ENCODE measurements around the gene NELFB. TPM values are rescaled to one million over a fixed set of nuclear protein-coding genes. Genes with fewer than 3 reads are reported as not detected.

NELFB gene
- total RNA-seq, 1 experiment from 2014 or later: 41.9 TPM

DNA sequence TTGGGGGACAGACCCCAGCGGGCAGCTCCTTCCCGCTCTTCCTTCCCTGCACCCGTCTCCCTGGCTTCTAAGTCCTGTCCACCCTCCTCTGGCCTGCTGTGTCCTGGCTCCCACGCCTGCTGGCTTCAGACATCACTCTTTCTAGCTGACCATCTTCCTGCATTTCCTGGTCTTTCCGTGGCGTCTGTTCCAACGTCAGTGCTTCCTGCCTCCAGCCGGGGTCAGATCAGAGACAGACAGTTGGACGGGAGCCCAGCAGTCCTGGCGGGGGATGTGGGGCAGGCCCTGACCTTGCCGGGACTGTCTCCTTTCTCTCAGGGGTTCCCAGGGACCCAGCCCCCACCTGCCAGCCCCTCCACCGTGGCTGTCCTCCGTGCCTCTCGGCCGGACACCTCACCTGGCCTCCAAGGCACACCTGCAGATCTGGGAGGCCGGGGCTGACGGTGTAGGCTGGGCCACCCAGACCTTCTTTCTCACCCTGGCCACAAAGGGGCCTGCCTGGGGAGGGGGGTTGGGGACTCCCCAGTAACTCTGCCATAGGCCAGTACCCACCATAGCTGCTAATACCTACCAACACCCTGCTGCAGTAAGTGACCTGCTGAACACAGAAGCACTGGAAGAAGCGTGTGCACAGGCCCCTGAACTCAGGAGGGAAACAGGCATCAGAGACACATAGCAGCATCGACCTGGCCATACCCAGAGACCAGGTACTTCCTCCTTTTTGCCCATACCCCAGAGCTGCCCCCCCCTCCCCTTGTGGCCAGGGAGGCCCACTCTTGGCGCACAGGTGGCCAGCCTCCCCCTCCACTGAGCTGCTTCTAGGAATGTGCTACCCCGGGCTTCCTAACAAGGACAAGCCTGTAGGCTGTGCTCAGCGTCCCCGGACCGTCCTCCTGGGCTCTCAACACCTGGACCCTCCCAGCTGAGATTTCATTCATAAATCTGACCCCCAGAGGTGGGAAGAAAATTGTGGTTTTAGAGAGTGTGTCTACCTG, 41.8 kb downstream of the NELFB start:
- Histone ChIP-seq H3K4me1 (replicated peaks) (peaks cover 37% of the 10 kb centered on the region), H3K9me3 (replicated peaks) (no peaks in the 10 kb centered on the region; the same call in 1 of the 2 replicates), H3K27me3 (replicated peaks) (peaks cover 46% of the 10 kb centered on the region), H3K4me3 (no peak overlapping the region), H3K36me3 (no peaks in the 10 kb centered on the region), H3K27ac (no peak overlapping the region)
- no peak for DNase-seq (ENCODE audit: low read depth in 1 of 2, low spot score in 2 of 2)

DNA sequence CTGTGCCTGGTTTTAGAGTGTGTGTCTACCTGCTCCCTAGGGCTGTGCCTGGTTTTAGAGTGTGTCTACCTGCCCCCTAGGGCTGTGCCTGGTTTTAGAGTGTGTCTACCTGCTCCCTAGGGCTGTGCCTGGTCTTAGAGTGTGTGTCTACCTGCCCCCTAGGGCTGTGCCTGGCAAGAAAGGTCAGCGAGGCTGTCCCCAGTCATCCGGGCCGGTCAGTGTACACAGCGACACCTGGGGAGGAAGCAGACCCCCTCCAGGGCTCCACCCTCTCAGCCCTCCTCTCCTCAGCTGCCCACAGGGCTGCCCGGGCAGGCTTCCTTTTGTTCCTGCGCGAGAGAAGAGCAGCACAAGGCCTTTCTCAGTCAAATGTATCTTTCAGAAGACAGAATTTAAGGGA, 42.8 kb downstream of the NELFB start:
- no peak for DNase-seq (ENCODE audit: low read depth in 1 of 2, low spot score in 2 of 2)
- H3K9me3 ChIP-seq (replicated peaks): no peaks in the 10 kb centered on the region; the same call in 1 of the 2 replicates
- H3K36me3 ChIP-seq: no peaks in the 10 kb centered on the region
- H3K4me3 ChIP-seq: no peak overlapping the region
- H3K27me3 ChIP-seq (replicated peaks): peaks cover 44% of the 10 kb centered on the region
- H3K4me1 ChIP-seq (replicated peaks): peaks cover 42% of the 10 kb centered on the region
- no peak overlapping the region for H3K27ac ChIP-seq

DNA sequence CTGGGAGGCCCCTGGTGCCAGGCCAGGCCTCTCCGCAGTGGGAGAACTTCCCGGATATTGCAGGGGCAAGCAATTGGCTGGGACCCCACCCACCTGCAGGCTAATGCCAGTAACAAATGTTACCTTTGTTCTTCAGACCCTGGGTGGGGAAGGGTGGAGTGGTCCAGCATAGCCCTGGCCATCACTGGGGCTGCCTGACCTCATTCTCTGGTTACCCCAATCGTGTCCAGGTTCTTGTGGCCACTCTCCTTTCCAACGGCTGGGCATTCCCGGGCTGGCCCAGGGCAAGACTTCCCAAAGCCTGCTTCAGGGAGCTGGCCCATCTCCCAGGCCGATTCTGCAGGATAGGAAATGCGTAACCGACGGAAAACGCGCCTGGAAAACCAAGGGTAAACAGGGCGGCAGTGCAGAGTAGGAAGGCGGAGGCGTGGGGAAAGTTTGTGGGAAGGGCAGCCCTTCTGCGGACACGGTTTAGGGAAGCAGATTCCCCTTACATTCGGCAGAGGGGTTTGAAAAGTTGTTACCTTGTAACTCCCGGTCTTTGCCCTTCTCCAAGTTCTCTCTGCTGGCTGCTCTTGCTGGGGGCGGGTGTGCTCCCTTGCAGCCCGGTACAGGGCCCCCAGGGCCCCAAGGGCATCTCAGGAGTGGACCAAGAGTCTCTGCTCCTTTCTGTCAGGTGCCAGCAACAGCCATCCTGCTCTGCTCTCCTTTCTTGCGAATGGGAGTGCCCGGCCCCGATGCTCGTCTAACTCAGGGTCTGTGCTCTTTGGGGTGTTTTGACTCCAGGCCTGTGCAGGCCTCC, 43.5 kb downstream of the NELFB start:
- Histone ChIP-seq H3K4me1 (replicated peaks) (peaks cover 42% of the 10 kb centered on the region), H3K9me3 (replicated peaks) (no peaks in the 10 kb centered on the region; the same call in 1 of the 2 replicates), H3K27me3 (replicated peaks) (peaks cover 43% of the 10 kb centered on the region), H3K4me3 (no peak overlapping the region), H3K27ac (no peak overlapping the region), H3K36me3 (no peaks in the 10 kb centered on the region)
- DNase-seq (ENCODE audit: low read depth in 1 of 2, low spot score in 2 of 2): no peak

DNA sequence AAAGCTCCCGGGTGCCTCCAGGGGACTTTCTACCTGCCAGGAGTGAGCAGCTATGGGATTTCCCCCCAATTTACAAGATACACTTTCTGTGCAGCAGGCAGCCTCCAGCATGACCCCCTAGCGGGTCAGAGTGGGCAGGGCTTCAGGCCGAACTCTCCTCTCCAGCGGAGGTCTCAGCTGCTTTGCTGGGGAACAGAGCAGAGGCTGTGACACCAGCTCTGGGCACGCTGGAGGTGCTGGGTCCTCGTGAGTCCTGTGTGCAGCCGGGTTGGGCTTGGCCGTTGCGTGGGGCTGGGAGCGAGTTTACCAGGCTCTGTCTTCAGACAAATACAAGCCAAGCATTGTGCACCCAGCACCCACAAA, 44.1 kb downstream of the NELFB start:
- DNase-seq (ENCODE audit: low read depth in 1 of 2, low spot score in 2 of 2): no peak
- Histone ChIP-seq H3K27me3 (replicated peaks) (peaks cover 43% of the 10 kb centered on the region), H3K4me3 (no peak overlapping the region), H3K36me3 (no peaks in the 10 kb centered on the region), H3K27ac (no peak overlapping the region), H3K9me3 (replicated peaks) (no peaks in the 10 kb centered on the region; the same call in 1 of the 2 replicates), H3K4me1 (replicated peaks) (peaks cover 38% of the 10 kb centered on the region)

DNA sequence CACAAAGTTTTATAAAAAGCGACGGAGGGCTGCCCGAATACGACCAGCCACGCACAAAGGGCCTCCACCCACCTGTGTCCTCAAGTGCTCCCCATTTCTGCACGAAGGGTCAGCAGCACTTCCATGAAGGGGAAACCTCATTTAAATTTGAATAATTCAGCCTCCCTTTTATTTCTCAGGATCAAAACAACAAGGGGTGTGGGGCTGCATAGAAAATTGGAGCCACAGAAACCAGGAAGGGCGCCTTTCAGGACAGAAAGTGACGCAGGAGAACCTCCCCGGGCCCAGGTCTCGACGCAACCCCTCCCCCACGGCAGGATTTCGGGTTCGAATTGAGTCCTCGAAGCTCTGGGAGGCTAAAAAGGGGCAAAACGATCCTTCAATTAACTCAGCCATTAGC, 44.8 kb downstream of the NELFB start:
- no peaks in the 10 kb centered on the region for H3K9me3 ChIP-seq (replicated peaks)
- DNase-seq (ENCODE audit: low read depth in 1 of 2, low spot score in 2 of 2): no peak
- no peaks in the 10 kb centered on the region for H3K36me3 ChIP-seq
- H3K27ac ChIP-seq: no peak overlapping the region
- peaks cover 42% of the 10 kb centered on the region for H3K27me3 ChIP-seq (replicated peaks)
- no peak overlapping the region for H3K4me3 ChIP-seq
- peaks cover 30% of the 10 kb centered on the region for H3K4me1 ChIP-seq (replicated peaks)

DNA sequence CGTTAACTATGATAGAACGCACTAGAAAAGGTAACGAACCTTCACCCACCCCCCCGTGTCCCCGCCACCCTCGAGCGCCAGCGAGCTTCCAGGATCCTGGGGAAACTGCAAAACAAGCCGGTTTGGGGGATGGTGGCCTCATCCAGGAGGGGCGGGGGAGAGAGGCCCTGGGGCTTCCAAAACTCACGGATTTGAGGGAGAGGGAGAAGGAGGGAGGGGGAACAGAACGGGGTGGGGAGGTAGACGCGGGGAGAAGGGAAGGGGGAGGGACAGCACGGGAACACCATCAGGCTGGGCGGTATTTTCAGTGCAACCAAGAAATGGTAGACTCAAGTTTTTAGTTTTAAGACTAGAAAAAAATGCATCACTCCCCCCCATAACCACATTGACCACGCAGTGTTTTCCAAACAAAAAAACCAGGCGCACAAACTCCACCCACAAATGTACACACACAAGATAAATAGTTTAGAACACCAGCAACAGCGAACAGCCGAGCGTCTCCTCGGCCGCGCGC, 45.5 kb downstream of the NELFB start:
- peak in 1 of 2 experiments; percentile 54 for DNase-seq (ENCODE audit: low read depth in 1 of 2, low spot score in 2 of 2)
- Histone ChIP-seq H3K9me3 (replicated peaks) (no peaks in the 10 kb centered on the region), H3K4me1 (replicated peaks) (peaks cover 23% of the 10 kb centered on the region), H3K4me3 (peak overlapping the region; percentile 27), H3K27ac (no peak overlapping the region), H3K27me3 (replicated peaks) (peaks cover 38% of the 10 kb centered on the region), H3K36me3 (no peaks in the 10 kb centered on the region)

DNA sequence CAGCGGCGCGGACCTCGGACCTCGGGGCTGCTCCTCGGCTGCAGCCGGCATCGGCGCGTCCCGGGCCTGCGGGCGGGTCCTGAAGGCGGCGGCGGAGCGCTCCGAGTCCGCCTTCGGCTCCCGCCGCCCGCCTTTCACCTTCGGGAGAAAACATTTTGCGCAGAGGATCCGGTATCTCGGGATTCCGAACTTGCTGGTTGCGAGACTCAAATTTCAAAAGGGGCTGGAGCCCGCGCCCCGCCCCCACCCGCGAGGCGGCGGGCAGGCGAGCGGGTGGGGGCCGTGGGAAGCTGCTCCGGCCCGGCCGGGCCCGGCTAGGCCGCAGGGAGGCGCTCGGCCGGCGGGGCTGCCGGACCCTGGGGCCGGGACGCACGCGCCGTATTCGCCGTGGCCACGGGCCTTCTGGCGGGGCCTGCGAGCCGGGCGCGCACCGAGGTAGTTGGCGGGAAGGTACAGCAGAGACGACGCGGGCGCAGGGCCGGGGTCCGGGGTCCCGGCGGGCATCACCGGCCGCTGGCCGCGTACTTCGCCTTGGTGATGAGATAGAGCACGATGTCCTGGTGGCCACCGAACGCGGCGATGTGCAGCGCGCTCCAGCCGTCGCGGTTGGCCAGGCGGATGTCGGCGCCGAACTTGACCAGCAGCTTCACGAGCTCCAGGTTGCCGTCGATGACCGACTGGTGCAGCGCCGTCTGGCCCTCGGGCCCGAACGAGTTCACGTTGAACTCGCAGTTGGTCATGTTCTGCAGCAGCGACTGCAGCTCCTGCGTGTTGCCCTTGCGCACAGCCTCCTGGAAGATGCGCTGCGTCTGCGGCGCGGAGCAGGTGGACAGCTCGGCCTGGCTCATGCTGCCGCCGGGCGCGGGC, 46.2 kb downstream of the NELFB start:
- Histone ChIP-seq H3K4me3 (peak overlapping the region; percentile 27), H3K4me1 (replicated peaks) (peaks cover 21% of the 10 kb centered on the region), H3K36me3 (no peaks in the 10 kb centered on the region), H3K9me3 (replicated peaks) (no peaks in the 10 kb centered on the region), H3K27me3 (replicated peaks) (peaks cover 36% of the 10 kb centered on the region), H3K27ac (no peak overlapping the region)
- peak in 1 of 2 experiments; percentile 36 for DNase-seq (ENCODE audit: low read depth in 1 of 2, low spot score in 2 of 2)

DNA sequence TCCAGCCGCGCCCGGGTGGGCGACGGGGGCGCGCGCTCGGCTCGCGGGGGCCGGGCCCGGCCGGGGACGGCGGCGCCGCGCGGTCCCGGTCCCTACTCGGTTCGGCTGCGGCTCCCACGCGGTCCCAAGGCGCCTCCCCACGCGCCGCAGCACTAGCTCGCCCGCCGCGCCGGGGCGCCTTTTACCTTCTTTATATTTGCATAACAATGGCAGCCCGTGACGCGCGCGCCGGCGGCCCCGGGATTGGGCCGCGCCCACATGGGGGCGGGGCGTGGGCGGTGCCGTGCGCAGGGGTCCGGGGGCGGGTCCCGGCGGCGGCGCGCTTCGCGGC, 47.0 kb downstream of the NELFB start, which contains the start of gene NRARP:
Gene NRARP, minus strand, starts transcription at position 154 of the 331 bp plus-strand sequence. CDS start 343 bp downstream, outside the sequence.
- Histone ChIP-seq H3K4me1 (replicated peaks) (peaks cover 17% of the 10 kb centered on the region), H3K36me3 (no peaks in the 10 kb centered on the region), H3K9me3 (replicated peaks) (no peaks in the 10 kb centered on the region), H3K27ac (no peak within 1 kb of the TSS), H3K27me3 (replicated peaks) (peaks cover 28% of the 10 kb centered on the region), H3K4me3 (peak within 1 kb of the TSS; percentile 36)
- DNase-seq (ENCODE audit: low read depth in 1 of 2, low spot score in 2 of 2): peak in 1 of 2 experiments; percentile 79

DNA sequence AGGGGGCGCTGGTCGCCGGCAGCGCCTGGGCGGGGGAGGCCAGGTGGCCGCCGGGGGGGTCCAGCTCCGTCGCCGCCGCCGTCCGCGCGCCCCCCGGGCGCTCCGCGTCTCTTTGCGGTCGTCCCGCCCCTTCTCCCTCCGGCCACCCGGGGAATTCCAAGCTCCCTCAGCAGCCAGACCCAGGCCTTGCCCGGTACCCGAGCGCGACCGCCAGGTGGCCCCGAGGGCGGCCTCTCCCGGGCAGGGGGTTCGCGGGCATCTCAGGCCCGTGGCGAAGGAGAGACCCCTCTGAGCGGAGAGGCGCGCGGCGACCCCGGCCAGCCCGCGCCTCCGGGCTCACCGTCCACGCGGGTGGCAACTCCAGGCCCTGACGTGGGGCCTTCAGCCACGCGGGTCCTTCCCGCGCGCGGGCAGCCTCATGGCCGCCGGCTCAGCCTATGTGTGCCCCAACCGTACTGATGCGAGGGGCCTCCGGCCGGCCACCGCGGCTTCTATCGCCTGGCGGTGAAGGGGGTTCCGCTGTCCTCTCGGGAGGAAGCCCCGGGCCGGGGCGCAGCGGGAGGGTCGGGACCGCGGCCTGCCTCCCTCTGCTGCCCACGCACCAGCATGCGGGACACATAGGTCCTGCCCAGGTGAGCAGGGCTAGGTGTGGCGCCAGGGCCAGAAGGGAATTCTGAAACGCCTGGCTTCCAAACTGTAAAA, 47.5 kb downstream of the NELFB start:
- DNase-seq (ENCODE audit: low read depth in 1 of 2, low spot score in 2 of 2): peak; percentile 56 to 73
- Histone ChIP-seq H3K36me3 (no peaks in the 10 kb centered on the region), H3K27me3 (replicated peaks) (peaks cover 32% of the 10 kb centered on the region), H3K4me3 (peak overlapping the region; percentile 36), H3K9me3 (replicated peaks) (no peaks in the 10 kb centered on the region), H3K27ac (no peak overlapping the region), H3K4me1 (replicated peaks) (peaks cover 17% of the 10 kb centered on the region)

DNA sequence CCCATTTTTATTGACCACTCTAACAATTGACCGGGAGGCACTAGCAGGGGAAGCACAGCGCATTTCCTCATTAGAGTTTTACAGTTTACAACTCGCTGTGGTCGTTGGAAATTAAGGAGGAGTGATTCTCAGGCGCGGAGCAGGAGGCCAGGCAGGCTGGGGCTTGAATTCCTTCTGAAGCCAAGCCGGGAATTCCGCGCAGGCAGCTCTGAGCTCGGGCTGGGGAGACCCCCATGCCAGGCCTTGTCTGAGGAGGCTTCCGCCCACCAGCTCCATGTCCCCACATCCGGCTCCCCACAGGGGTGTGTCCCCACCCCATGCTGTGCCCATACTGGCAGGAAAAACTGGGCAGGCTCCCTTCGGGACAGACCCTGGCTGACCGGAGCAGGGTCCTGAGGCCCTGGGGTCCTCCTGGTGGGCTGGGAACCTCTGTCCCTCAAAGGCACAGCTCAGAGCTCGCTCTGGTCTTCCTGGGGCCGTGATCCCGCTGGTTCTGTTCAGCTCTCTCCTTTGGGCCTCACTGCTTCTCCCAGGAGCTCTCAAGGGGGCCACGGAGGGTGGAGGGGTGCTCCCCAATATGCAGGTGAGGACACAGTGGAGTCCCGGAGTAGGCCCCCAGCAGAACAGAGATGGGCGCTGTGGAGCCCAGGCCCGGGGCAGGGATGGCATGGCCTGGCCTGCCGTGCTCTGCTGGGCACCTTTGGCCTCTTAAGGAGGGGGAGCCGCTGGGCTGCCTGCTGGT, 48.2 kb downstream of the NELFB start:
- Histone ChIP-seq H3K4me1 (replicated peaks) (peaks cover 17% of the 10 kb centered on the region), H3K27ac (no peak overlapping the region)

DNA sequence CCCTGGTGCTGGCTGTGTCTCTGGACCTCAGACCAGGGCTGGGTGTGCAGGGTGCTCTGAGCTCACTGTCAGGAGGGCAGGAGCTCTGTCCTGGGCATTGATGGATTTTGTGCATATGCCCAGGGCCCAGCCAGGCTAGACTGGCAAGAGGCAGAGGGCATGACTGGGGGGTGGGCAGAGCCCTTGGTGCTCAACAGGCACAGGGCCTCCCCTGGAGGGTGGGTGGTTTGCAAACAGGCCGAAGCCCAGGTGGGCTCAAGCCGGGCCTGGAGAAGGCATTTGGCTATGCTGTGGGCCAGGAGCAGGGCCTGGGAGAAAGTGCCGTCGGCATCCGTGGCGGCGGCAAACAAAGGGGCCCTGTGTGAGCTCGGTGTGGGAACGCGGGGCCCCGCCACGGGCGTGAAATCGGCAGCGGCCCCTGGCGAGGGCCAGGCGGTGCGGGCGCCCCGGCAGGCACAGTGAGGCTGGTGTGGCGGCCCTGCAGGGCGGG, 48.8 kb downstream of the NELFB start:
- Histone ChIP-seq H3K9me3 (replicated peaks) (no peaks in the 10 kb centered on the region), H3K27me3 (replicated peaks) (peaks cover 27% of the 10 kb centered on the region), H3K4me3 (no peak overlapping the region), H3K4me1 (replicated peaks) (peaks cover 17% of the 10 kb centered on the region), H3K27ac (no peak overlapping the region), H3K36me3 (no peaks in the 10 kb centered on the region)
- DNase-seq (ENCODE audit: low read depth in 1 of 2, low spot score in 2 of 2): no peak

More for the DNA sequence above, 48.2 kb downstream of the NELFB start:
- Histone ChIP-seq H3K9me3 (replicated peaks) (no peaks in the 10 kb centered on the region), H3K27me3 (replicated peaks) (peaks cover 32% of the 10 kb centered on the region), H3K4me3 (no peak overlapping the region), H3K36me3 (no peaks in the 10 kb centered on the region)
- DNase-seq (ENCODE audit: low read depth in 1 of 2, low spot score in 2 of 2): no peak

Measured in SJSA1 (cell line).